HG02623 (cell line): ENCODE measurements around the gene ANKS6.

Experiments
- ATAC-seq: cut with Tn5 transposase; IDR thresholded peaks from one replicate; pipeline ENCODE4 v1.9.1; 2021; ENCODE audit warnings: moderate library complexity; ENCODE audit not compliant: unreplicated experiment

Gene ANKS6

DNA sequence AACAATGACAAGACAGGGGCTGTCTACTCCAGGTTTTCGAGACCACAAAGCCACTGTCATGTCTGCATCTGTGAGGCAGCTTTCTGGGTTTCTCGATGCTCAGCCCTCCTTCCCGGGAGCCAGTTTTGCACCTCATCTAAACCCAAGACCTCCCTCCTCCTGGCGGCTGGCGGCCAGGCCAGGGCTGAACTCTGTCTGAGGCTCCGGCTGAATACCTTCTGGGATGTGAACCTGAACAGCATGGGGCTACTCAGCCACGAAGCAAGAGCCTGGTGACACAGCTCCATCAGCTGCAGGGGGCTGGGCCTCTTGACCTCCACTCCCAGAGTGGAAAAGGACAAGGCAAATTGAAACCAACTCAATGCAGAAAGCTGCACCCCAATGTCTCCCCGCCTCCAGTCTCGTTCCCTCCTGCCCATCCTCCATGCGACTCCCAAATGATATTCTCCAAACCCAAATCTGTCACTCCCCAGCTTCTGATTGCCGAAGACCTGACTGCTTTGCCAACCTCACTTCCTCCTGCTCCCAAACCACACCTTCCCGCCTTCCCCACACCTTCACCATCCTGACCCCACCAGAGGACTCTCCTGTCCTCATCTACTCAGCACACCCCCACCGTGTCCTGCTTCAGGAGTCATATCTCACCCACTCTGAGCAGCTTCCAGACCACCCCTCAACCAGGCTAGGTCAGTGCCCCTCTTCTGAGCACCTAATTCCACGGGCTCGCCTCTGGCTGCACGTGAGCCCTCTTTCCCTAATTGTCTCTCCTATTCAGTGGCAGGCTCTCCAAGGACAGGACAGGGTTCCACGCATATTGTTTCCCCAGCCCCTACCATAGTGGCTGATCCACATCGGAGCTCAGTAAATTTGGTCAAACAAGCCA lies 4.5 kb downstream of the ANKS6 start:
- ATAC-seq = no peak

- ATAC-seq = no peak
Observed at GRCh38 chr9:98790842-98791607, 5.3 kb downstream of the ANKS6 start.

GRCh38 chr9:98790134-98790841 lies 6.1 kb downstream of the ANKS6 start:
- no peak for ATAC-seq

- ATAC-seq = no peak
Observed at GRCh38 chr9:98789483-98790133, 6.7 kb downstream of the ANKS6 start.

DNA sequence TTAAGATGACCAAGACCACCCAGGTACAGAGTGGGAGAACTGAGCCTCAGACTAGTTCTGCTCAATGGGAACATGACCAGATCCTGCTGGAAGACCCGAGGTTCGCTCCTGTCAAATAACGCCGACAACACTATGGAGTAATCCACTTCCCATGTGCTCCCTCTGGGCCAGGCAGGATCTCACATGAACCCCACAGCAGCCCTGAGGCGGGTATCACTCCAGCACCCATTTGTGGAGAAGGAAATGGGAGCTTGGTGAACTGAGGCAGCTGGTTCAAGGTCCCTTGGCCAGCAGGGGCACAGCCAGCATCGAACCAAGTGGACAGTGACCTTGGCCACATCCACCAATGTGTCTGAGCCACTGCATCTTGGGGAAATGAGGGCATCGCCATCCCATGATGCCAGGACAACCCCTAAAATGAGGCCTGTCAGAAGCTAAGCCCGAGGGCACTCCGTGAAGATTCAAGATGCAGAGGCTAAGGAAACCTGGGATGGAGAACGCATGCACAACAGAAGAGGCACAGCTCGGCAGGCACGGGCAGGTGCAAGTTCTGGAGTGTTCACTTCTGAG lies 8.5 kb downstream of the ANKS6 start:
- ATAC-seq = no peak

GRCh38 chr9:98786750-98787510 lies 9.4 kb downstream of the ANKS6 start:
- no peak for ATAC-seq

DNA sequence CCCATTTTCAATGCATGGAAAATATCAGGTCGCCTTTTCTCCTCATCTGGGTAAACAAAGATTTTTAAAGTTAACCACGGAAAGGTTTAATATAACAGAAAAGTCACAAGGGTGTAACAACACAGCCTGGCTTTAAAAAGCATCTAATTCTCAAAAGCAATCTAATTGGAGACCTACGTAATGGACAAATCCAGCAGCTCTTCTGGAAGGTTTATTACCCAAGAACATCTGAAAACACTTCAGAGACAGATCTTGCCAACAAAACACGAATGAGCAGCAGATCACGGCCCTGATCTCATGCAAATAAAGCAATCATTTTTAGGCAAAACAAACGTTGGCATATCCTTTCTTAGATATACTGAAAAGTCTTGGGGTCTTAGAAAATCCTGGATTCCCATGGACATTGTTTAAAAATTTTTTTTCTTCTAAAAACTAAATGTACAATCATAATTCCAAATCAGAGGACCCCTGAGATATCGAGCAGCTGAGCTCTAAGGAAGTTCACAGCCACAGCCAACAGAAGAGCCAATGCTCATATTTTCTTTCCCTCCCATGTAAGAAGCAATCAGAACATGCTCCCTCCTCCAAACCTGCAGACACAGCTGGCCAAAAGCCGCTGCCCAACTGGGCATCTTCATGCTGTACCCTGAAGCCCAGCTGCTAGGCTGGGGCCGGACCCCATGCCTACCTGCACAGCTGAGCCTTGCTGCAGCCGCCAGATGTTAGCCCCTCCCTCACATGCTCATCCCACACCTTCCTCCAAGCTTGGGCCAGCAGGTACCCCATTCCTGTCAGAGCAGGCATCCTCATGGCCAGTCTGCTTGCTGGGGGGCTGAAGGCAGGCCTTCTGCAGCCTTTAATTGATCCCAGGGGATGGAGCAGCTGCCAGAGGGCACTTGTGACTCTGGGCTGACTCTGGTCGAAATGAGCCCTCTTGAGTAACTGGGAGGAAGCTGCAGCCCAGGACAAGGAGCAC lies 11.2 kb downstream of the ANKS6 start:
- no peak for ATAC-seq

GRCh38 chr9:98783518-98784226 lies 12.7 kb downstream of the ANKS6 start:
- ATAC-seq = no peak

- ATAC-seq = no peak
Observed at GRCh38 chr9:98781588-98782383, 14.6 kb downstream of the ANKS6 start.

DNA sequence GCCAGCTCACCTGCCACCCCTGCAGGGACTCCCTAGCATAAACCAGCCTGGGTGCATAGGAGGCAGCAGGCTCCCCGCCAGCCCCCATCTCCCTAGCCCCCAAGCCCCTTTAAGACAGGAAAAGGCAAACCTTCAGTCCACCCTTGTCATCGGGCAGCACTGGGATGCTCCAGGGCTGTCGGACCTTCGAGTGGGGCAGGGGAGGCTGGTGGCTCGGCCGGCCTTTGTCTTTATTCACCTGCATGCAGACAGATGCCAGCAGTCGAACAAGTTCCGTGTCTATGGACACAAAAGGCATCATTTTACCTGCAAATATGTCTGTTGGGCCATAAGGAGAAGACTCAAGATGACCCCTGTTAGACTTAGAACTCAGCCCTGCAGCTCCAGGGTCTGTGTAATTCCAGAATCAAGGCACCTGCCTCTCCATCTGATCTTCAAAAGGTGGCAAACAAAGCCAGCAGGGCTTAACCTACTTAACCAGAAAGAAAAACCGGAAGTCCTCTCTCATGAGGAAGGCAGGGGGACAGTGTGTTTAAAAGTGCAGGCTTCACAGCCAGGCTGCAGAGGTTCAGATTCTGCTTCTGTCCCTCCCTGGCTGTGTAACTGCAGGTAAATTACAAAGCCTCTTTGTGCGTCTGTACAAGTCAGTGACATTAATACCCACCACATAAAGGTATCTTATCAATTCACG lies 16.2 kb downstream of the ANKS6 start:
- ATAC-seq = no peak

- no peak for ATAC-seq
Observed at GRCh38 chr9:98778711-98779530, 17.4 kb downstream of the ANKS6 start.

GRCh38 chr9:98778251-98778650 lies 18.1 kb downstream of the ANKS6 start:
- no peak for ATAC-seq

DNA sequence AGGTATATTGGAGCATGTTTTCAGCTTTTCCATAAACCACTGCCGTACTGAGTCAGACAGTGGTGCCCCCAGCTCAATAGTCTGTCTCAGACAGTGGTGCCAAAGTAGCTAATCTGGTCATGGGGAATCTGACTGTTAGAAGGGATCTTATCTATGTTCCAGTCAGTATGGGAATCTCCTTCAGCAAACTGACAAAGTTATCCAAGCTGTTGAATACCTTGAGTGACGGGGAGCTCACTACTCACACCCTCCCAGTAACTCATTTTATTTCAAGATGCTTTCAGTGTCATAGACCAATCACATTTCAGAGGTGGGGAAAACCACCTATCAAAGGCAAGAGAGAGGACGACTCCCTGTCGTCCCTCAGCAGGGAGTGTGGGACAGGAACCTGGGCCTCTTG lies 18.7 kb downstream of the ANKS6 start:
- no peak for ATAC-seq

DNA sequence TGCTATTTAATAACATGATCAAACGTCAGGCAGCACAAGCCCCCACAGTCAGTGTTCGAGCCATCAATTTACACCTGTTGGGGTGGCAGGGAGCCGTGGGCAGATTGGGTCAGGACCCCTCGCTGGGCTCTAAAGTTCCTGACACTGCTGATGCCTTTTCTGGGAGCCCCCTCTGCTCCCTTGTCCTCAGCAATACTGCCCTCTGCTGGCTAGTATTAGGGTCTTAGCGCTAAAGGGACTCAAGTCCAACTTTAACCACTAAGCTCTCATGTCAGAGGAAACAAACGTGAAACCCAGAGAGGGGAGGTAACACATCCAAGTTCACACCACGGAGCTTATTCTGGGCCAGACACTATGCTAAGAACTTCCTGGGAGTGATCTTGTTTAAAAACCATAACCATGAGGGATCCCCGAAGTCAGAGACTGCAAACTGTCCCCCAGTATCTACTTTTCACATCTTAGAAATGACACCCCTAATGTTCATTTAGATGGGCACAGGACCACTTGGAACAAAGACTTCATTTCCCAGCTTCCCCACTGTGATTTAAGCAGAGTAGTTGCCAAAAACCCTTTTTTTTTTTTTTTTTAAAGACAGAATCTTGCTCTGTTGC lies 20.4 kb downstream of the ANKS6 start:
- ATAC-seq = no peak

DNA sequence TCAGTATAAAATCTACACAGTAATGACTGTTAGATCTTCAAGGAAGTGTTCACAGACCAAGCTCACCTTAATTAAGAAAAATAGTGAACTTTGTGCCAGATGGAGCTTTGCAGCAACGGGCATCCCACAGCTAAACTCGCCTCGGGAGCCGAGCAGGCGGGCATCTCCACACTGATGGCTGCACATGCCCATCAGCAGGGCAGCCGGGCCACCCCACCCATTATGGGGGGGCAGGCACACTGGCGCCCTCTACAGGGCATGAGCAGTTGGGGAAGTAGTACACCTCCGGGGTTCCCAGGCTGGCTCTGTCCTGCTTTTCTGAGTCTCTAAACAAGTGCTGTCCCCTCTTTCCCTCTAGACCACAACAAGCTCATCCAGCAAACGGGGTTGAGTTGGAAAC lies 21.6 kb downstream of the ANKS6 start:
- no peak for ATAC-seq

DNA sequence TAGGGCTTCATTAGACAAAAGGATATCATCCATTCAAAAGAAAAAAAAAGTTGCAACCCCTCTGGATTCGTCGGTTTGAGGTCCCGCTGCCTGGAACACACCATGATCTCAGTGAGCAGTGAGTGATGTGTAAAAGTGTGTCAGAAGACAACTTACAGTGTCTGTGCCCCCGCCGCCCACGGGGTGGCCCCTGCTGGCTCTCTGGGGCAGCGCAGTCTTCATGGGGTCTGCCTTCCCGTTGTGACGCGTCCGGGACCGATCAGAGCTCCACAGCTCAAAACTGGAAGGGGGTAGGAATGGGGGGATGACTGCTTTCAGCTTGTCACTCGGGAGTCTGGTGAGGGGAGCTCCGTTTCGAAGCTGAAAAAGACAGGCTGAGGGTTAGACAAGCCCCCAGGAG lies 22.6 kb downstream of the ANKS6 start:
- ATAC-seq = no peak
